NOMO-1 treated with dmso at 0.1 percent for 144 hours (cell line): ENCODE measurements around the gene CPM.

Experiments
- DNase-seq: peaks from one replicate; lab custom pipeline; 2025; ENCODE audit not compliant: unreplicated experiment; lab: John Stamatoyannopoulos, UW

The CPM gene

GRCh38 chr12:68932961-68933893, at the start of gene CPM:
Gene CPM, minus strand, starts transcription at chr12:68933171. Its CDS starts 334 bp downstream, at chr12:68932837.
- DNase-seq: peak; percentile 71

- no peak for DNase-seq
These were observed 48.5 kb upstream of the CPM start for GRCh38 chr12:68981516-68981915.

GRCh38 chr12:68980476-68981212, 47.7 kb upstream of the CPM start:
- DNase-seq: no peak

DNA sequence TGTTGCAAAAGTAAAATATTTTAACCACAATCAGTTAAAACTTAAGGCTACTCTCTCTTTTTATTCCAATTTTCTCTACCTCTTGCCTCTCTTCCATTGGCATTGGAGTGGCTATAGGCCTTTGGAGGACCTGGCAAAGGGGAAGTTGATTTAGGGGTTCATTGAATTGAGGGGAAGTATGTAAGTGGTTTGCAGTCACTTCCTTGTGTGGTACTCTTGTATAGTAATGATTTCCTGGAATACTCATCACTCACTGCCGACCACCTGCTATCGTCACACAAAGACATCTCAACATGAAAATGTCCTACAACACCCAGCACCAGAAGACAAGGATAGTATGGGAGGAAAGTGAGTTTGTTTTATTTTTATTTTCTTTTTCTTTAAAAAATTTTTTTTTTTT, 45.7 kb upstream of the CPM start:
- no peak for DNase-seq

- no peak for DNase-seq
These were observed 45.1 kb upstream of the CPM start for GRCh38 chr12:68977909-68978610.

DNA sequence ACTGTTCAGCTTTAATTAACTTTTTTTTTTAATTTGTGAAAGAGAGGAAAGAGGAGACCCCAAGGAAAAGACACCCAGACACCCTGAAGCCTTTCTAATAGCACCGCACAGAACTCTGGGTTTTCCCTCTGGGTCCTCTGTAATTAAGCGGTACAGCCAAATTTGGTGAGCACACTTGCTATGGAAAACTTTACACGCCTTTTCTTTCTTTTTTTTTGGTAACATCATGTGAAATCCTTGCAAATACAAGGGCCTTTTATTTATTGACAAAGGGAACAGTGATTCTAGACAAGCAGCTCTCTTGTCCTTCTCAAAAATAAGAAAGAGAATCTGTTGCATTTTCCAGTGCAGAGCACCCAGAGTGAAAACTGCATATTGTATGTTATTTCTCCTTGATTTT, 44.4 kb upstream of the CPM start:
- no peak for DNase-seq

DNA sequence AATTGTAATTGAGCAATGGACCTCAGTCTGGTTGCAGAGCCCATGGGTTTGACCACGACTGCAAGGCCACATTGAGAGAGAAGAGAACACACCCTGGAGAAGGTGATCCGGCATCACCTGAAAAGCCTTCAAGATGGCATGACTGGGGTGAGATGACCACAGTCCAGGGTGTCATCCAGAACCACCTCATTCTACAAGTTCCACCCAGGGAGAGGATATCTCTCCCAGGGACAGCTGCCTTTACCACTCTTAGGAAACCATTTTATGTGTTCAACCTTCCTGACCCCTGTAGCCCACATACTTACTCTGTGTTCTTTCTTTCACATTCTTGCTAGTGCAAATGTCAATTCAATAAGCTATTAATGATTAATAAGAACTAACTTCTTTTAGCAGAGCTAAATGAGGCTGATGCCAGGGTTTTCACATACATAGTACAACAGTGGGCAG, 43.4 kb upstream of the CPM start:
- DNase-seq: no peak

DNA sequence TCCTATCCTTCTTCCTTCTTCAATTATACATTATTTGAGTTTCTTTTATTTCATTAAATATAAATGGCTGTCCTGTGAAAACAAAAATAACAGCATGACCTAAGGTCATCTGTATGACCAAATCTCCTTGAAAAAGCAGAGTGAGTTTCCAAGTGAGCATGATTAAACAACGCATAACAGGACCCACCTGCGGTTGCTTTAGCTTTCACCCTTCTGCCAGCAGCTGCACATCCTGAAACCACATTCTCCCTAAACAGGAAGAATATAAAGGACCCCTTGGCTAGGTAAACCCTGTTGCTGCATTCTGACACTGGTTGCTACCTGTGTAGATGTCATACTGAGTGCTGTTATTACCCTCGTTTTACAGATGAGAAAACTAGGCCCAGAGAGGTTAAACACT, 42.8 kb upstream of the CPM start:
- DNase-seq: no peak

DNA sequence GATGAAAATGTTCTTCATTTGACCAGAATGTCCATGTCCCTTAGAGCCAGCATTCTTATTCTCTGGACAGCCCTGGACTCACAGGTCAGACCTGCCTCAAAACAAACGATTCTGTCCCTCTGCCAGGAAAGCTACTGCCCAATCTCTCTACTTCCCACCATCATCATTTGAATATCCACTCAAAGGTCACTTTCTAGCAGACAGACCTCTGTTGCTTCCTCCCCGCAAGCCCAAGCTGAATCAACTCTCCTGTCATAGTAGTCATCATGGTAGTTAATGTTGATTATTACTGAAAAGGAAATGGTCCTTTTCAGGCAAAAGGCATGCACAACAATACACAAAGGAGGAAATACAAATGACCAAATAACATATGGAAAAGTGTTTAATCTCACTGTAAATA, 39.6 kb upstream of the CPM start:
- no peak for DNase-seq

DNA sequence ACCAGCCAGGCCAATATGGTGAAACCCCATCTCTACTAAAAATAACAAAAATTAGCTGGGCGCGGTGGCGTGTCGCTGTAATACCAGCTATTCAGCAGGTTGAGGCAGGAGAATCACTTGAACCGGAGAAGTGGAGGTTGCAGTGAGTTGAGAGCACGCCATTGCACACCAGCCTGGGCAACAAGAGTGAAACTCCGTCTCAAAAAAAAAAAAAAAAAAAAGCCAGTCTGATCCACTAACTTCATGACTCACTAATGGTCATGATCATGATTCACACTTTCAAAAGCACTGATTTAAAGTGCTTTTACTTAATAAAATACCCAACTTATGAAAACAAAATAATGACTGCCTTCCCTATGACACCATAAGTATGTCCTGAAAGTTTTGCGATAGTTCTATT, 38.4 kb upstream of the CPM start:
- DNase-seq: no peak

- no peak for DNase-seq
These were observed 38.0 kb upstream of the CPM start for GRCh38 chr12:68970951-68971350.

DNA sequence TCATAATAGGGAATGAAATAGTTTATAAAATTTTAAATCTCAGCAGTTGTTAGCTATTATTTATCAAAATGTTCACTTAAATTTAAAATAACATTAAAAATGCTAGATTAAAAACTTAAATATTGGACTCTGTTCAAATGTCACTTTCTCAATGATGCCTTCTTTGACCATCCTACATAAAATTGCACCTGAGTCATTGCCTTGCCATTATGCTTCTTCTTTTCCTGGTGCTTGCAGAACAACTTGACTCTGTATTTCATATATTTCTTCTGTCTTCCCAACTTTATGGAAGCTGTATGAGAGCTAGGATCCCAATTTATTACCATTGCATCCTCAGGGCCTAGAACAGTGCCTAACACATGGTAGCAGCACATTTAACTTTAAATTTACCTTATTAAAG, 37.3 kb upstream of the CPM start:
- DNase-seq: no peak

DNA sequence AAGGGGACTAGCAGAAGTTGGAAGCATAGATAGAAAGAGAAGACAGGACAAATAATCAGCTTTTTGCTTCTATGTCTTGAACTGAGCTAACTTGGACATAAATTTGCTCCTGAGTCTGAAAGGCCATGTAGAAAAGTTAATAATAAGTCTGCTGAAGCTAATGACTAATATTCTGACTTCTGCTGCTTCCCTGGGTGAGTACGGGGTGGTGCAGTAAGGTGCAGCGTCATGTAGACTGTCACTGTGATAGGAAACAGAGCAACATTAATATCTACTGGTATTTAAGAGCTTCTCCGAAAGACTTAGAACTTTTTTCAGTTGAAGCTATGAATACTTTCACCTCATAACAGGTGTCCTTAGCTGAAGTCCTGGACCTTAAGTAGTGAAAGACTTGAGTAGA, 34.1 kb upstream of the CPM start:
- no peak for DNase-seq

GRCh38 chr12:68963856-68964745, 31.1 kb upstream of the CPM start:
- DNase-seq: no peak

DNA sequence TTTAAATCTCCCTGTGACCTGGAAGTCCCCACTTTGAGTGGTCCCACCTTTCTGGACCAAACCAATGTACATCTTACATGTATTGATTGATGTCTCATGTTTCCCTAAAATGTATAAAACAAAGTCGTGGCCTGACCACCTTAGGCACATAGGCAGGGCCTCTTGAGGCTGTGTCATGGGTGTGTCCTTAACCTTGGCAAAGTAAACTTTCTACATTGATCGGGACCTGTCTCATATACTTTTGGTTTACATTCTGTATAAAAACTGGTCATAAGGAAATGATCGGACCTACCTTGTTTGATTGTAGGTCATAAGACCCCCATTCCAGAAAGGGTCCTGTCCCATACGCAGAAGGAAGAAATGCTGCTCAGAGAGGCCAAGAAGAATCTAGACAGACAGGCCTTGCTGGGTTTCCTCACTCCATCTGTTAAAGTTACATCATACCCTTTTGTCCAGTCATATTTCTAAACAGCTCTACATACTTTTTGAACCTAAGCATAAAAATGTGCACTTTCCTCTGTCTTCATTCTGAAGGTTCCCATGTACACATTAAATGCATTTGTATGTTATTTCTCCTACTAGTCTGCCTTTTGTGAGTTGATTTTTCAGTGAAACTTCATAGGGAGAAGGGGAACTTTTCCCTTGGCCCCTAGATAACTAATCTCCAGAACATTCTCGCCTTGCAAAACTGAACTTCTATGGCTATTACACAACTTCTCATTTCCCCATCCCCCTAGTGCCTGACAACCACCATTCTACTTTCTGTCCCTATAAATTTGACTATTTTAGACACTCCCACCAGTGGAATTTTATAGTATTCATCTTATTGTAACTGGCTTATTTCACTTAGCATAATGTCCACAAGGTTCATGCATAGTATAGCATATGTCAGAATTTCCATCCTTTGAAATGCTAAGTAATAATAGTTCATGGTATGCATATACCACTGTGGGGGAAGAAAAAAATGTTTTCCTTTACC, 30.2 kb upstream of the CPM start:
- DNase-seq: peak; percentile 76

GRCh38 chr12:68959891-68960464, 27.0 kb upstream of the CPM start:
- no peak for DNase-seq

DNA sequence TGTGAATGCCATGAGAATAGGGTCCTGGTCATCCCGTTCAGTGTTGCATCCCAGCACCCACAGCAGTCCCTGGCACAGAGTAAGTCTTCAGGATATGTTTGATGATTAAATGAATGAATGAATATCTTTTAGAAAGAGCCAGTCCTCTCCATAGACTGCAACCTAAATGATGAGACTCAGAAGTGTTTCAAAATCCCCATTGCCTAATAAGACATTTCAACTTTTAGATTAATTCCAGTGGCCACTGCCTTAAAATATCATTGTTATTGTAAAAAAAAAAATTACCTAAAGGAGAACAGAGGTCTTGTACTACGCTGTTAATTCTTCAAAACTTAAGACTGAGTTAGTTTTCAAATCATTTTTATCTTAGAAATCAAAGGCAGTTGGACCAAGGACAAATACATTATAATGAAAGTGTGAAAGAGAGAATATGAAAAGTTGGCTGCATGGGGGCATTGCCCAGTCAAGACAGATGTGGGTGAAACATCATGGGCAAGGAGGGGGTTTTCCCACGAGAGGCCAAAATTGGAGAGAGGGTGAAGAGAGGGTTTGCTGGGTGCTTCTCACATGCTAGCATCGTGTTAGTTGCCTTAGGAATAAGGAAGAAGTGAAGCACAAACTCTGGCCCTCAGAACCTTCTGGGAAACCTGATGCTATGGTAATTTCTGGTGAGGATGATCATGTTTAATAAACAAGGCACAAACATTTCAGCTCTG, 26.3 kb upstream of the CPM start:
- no peak for DNase-seq

GRCh38 chr12:68958322-68958721, 25.4 kb upstream of the CPM start:
- DNase-seq: no peak
